CD1c-positive myeloid dendritic cell (primary cell): Measurements from ENCODE around the gene KLHL3.
"Not testable (repeated sequence)": the region's sequence is repeated elsewhere in the genome, so short reads cannot be mapped to it uniquely, and the experiment has no call there.

Experiments used
- DNase-seq: peaks from one replicate; pipeline ENCODE4 v3.0.0-alpha.2; 2016; ENCODE audit errors: extremely low spot score

Gene KLHL3

GRCh38 chr5:137735555-137736284 lies at the start of gene KLHL3:
KLHL3 (minus strand) TSS chr5:137736089; CDS start chr5:137735646, 443 bp downstream.
- DNase-seq: peak; percentile 21

GRCh38 chr5:137782984-137783536 lies 47.2 kb upstream of the KLHL3 start:
- no peak for DNase-seq

GRCh38 chr5:137782055-137782454 lies 46.2 kb upstream of the KLHL3 start:
- no peak for DNase-seq

GRCh38 chr5:137778772-137779564 lies 43.1 kb upstream of the KLHL3 start:
- DNase-seq: peak; percentile 59

GRCh38 chr5:137767937-137768336 lies 32.0 kb upstream of the KLHL3 start:
- DNase-seq: not testable (repeated sequence)

GRCh38 chr5:137761566-137761965 lies 25.7 kb upstream of the KLHL3 start:
- no peak for DNase-seq

- DNase-seq: no peak
Measured at GRCh38 chr5:137760719-137761516, 25.0 kb upstream of the KLHL3 start.

GRCh38 chr5:137760294-137760693 lies 24.4 kb upstream of the KLHL3 start:
- DNase-seq: no peak

- no peak for DNase-seq
Measured at GRCh38 chr5:137758715-137759306, 22.9 kb upstream of the KLHL3 start.

GRCh38 chr5:137758121-137758520 lies 22.2 kb upstream of the KLHL3 start:
- DNase-seq: no peak

GRCh38 chr5:137757634-137758033 lies 21.7 kb upstream of the KLHL3 start:
- no peak for DNase-seq

GRCh38 chr5:137754961-137755762 lies 19.3 kb upstream of the KLHL3 start:
- no peak for DNase-seq

GRCh38 chr5:137754188-137754960 lies 18.5 kb upstream of the KLHL3 start, which contains the start of gene HNRNPA0:
HNRNPA0 (minus strand) TSS chr5:137754363; CDS start chr5:137754066, 297 bp downstream.
- peak; percentile 99 for DNase-seq

GRCh38 chr5:137753691-137754187 lies 17.9 kb upstream of the KLHL3 start:
- no peak for DNase-seq

GRCh38 chr5:137752905-137753690 lies 17.2 kb upstream of the KLHL3 start:
- peak; percentile 61 for DNase-seq

- peak; percentile 71 for DNase-seq
Measured at GRCh38 chr5:137751869-137752491, 16.1 kb upstream of the KLHL3 start.

- no peak for DNase-seq
Measured at GRCh38 chr5:137750436-137750835, 14.5 kb upstream of the KLHL3 start.

GRCh38 chr5:137747848-137748247 lies 12.0 kb upstream of the KLHL3 start:
- no peak for DNase-seq
